SHP77 (cell line): ENCODE measurements around the gene MED13L.

Source experiments
- DNase-seq, 2 experiments: peaks; one replicate each; lab custom pipeline; 2025; lab: John Stamatoyannopoulos, UW

The MED13L gene

GRCh38 chr12:116089080-116089479, 188.4 kb downstream of the MED13L start:
- no peak for DNase-seq

DNA sequence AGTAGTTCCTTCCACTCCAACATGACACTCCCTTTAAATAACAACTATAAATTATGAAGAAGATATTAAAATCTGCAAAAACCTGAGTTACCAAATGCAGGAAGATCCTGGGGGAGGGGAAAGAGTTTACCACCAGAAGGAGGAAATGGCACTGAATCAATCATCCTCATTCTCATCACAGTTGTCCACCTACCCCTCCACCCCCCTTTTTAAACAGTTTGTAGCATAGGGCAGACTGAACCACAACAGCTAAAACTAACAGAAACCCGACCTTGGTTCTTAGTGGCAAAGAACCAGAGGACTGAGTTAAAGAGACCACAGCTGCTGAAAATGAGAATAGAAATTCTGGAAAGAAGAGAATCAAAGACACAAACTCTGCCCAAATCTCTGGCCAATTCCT, 189.5 kb downstream of the MED13L start:
- no peak for DNase-seq

GRCh38 chr12:116087399-116087798, 190.1 kb downstream of the MED13L start:
- DNase-seq = no peak

DNA sequence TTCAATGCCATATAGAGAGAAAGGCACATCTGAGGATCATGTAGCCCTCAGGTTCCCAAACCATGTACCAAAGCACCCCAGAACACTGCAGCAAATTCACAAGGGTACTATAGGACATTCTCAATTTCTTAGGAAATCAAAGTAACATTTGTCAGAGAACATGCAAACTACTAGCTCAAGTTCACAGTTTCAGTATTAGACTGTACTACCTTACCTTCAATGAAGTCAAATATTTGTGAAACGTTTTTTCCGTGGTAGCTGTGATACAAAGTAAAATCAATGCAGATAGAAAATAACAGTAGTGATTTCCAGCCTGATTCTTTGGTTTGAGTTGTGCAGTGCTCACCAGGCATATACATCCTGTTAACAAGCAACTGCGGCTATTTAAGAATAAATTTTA, 197.1 kb downstream of the MED13L start:
- DNase-seq = no peak

DNA sequence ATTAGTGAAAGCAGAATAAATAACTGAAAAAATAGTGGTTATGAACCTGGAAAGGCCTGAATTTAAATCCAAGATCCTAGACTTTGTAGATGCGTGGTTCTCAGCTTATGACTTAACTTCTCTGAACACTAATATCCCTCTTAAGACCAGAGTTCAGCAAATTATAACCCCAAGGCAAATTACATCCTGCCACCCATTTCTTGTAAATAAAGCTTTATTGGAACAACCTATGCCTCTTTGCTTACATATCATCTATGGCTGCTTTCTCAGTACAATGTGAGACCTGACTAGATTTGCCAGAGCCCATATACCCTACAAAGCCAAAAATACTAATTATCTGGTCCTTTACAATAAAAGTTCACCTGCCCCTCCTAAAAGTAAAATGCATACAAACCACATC, 199.1 kb downstream of the MED13L start:
- no peak for DNase-seq

GRCh38 chr12:116077431-116077830, 200.1 kb downstream of the MED13L start:
- no peak for DNase-seq

- DNase-seq = no peak
Measured at GRCh38 chr12:116076399-116076798, 201.1 kb downstream of the MED13L start.

- no peak for DNase-seq
Measured at GRCh38 chr12:116074686-116075085, 202.8 kb downstream of the MED13L start.

DNA sequence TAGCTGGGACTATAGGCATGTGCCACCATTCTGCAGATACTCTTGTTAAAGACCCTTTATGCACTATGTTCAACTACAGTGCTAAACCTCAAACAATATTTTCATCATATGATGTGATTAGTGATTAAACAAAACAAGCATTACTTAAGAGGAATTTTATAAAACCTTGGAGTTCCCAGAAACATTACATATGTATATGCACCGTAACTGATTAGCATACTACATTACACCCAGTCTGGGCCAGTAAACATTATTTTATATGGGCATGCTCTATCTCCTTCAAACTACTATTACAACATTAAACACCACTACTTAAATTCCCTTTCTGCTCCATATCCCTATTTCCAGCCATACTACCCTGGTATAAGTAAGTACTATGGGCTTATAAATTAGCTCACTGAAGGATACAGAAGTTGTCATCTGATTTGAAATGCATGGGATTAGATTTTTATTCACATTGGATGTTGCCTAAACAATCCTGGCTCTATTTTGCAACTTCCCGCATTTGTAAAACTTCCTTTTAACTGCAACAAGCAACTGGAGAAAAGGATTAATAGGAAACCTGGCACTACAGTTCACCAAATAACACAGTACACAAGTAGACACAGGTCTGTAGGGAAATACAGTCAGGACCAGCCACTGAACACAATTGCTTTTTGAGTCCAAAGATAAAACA, 205.8 kb downstream of the MED13L start:
- DNase-seq = no peak

- no peak for DNase-seq
Measured at GRCh38 chr12:116070444-116070843, 207.0 kb downstream of the MED13L start.

GRCh38 chr12:116069943-116070342, 207.6 kb downstream of the MED13L start:
- no peak for DNase-seq

- DNase-seq = no peak
Measured at GRCh38 chr12:116068853-116069252, 208.6 kb downstream of the MED13L start.

DNA sequence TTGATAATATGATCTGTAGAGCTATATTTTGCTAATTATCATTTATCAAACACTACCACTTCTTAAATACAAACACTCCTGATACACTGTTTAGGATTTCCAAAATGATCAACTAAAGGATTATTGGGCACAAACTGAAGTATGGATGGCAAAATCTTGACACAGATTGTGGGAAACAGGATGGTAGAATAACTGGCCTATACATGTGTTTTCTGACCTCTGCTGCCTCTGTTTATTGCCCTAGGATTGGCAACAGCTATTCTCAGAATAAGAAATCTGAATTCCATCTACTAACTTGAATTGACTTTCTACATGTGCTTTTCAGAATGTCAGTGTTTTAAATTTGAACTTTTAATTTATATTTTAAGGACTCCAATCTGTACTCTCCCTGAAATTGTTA, 209.1 kb downstream of the MED13L start:
- no peak for DNase-seq

DNA sequence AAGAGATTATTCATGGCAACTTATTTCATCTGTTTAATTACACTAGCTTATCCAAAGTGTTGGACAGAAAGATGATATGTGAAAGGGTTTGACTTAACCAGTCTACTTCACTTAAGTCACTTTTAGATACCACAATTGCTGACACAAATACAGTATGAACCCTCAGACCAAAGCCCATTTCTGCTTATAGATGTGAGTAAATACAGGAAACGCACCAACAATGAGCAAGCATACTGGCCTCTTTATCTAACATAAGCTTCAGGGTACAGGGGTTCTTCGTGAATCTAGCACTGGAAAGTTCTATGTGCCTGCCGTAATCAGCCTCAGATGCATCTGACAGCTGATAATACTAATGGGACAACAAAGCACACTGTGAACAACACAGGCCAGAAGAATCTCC, 209.6 kb downstream of the MED13L start:
- DNase-seq = no peak

- DNase-seq = peak in 1 of 2 experiments; percentile 9
Measured at GRCh38 chr12:116066381-116067230, 210.9 kb downstream of the MED13L start.

GRCh38 chr12:116065606-116066005, 211.9 kb downstream of the MED13L start:
- no peak for DNase-seq

DNA sequence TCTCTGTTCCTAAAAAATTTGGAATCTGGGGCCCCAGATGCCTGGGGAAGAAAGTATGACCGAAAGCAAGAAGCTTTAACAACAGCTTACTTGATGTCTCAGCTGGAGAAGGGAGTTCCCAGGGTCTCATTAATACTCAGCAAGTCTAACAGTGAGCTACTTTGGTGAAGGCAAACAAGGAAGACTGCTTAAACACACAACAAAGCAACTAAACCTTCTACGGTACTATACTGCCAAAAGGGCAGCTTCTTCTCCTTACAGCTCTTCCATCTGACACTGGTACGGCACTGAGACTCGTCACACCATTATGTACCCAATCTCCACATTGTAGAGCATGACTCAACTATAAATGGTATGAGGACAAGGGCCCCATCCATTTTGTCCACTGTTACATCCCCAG, 213.0 kb downstream of the MED13L start:
- no peak for DNase-seq

- no peak for DNase-seq
Measured at GRCh38 chr12:116062698-116063097, 214.8 kb downstream of the MED13L start.

- no peak for DNase-seq
Measured at GRCh38 chr12:116060764-116061163, 216.7 kb downstream of the MED13L start.

GRCh38 chr12:116059904-116060303, 217.6 kb downstream of the MED13L start:
- DNase-seq = no peak

DNA sequence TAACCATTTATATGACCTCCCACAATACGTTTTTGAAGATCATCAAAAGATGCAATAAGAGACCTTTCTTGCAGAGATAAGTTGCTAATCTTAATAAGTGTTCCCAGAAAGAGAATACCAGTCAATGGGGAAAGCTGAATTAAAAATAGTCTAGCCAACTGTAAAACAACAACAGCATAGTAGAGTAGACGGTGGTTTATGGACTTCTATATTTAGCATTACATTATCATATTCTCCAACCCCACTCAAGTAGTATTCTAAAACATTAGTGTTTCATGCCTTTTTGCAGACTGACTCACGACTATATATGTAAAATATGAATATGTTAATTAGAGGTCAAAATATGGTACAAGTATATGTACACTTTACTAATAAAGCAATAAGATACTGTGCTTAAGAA, 218.9 kb downstream of the MED13L start:
- DNase-seq = no peak

DNA sequence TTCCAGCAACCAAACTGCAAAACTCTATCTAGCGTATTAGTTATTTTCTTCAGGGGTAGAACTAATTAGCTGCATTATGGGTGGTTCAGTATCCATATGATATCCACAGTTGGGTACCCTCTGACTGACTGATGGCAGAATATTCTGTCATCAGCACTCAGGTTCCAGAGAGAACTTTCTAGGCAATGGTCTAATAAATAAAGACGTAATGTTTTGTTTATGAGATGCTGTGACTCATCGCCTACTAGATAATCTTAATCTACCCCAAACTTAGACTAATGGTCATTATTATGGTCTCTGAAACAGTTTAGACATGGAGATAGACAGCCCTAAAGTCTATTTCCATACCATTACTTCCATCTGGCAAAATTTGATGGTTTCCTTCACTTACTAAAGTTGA, 220.1 kb downstream of the MED13L start:
- no peak for DNase-seq

DNA sequence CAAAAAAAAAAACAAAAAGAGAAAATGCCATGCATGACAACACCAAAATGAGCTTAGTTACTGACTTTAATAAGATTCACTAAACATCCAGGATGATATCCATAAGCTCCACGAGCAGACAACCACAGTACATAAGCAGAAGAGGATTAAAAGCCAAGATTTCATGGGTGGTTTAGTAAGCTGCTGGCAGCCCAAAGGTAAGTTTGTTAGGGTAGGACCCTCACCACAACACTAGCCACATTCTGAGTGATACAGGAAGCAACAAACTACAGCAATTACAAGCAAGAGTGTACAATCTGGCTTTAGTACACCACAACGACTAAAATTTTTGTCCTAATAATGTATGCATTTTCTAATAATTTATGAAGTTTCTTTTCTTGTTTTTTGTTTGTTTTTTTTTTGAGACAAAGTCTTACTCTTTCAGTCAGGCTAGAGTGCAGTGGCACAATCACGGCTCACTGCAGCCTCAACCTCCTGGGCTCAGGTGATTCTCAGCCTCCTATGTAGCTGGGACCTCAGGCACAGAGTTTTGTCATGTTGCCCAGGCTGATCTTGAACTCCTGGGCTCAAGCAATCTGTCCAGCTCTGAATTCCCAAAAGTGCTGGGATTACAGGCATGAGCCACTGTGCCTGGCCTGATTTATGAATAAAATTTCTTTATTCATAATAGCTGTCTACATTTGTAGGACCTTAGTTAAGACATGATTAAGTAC, 221.4 kb downstream of the MED13L start:
- DNase-seq = no peak
